IPS-NIHi7 (cell line): ENCODE results near the gene DCAF11.

Experiments used
- DNase-seq: peaks from one replicate; pipeline ENCODE4 v3.0.0; 2012; ENCODE audit warnings: mixed read lengths; ENCODE audit errors: extremely low spot score

DCAF11 gene

GRCh38 chr14:24160850-24161804 lies 46.5 kb downstream of the DCAF11 start, which contains the start of gene IRF9:
Gene IRF9 (plus strand): TSS chr14:24161265. CDS start chr14:24162145, 880 bp downstream.
- peak; percentile 95 for DNase-seq

- DNase-seq = no peak
Measured at GRCh38 chr14:24162093-24162492, 47.5 kb downstream of the DCAF11 start.

- DNase-seq = no peak
Measured at GRCh38 chr14:24164518-24164991, 50.0 kb downstream of the DCAF11 start.

- no peak for DNase-seq
Measured at GRCh38 chr14:24165785-24166184, 51.2 kb downstream of the DCAF11 start.

- DNase-seq = no peak
Measured at GRCh38 chr14:24167469-24168114, 53.0 kb downstream of the DCAF11 start.

- peak; percentile 99 for DNase-seq
Measured at GRCh38 chr14:24171422-24172260, 57.1 kb downstream of the DCAF11 start, which contains the start of gene REC8. Gene REC8 (plus strand): TSS chr14:24172080. CDS start chr14:24172553, 473 bp downstream.

GRCh38 chr14:24172261-24172860 lies 57.8 kb downstream of the DCAF11 start:
- DNase-seq = no peak

- no peak for DNase-seq
Measured at GRCh38 chr14:24172871-24173281, 58.3 kb downstream of the DCAF11 start.
